ENCODE results near the gene MEF2D.

The MEF2D gene

GRCh38 chr1:156500543-156500792 lies at the start of gene MEF2D:
Gene MEF2D, minus strand, starts transcription at chr1:156500775. Its CDS starts 17,483 bp downstream, at chr1:156483292.
- TF ChIP-seq TEAD4 (IDR thresholded peaks at IDR 0.05) (no peak), YY1 (IDR thresholded peaks at IDR 0.05; ENCODE audit: low read depth) (no peak), CREB1 (IDR thresholded peaks at IDR 0.05; ENCODE audit: low read depth) (no peak), MAX (IDR thresholded peaks at IDR 0.05) (no peak), USF1 (IDR thresholded peaks at IDR 0.05) (no peak), EP300 (IDR thresholded peaks at IDR 0.05; ENCODE audit: borderline replicate concordance) (no peak), ZBTB7A (IDR thresholded peaks at IDR 0.05; ENCODE audit: low read depth) (no peak), EGR1 (IDR thresholded peaks at IDR 0.05) (no peak), REST (IDR thresholded peaks at IDR 0.05; ENCODE audit: low read depth) (no peak), TAF1 (IDR thresholded peaks at IDR 0.05; ENCODE audit: low read depth) (no peak), FOXM1 (IDR thresholded peaks at IDR 0.05; ENCODE audit: borderline replicate concordance, low read depth) (no peak), NFIC (IDR thresholded peaks at IDR 0.05) (no peak), RAD21 (IDR thresholded peaks at IDR 0.05; ENCODE audit: low read depth) (no peak), TCF12 (IDR thresholded peaks at IDR 0.05; ENCODE audit: low read depth) (no peak), CEBPB (IDR thresholded peaks at IDR 0.05) (no peak)

- TF ChIP-seq CEBPB (IDR thresholded peaks at IDR 0.05) (no peak), REST (IDR thresholded peaks at IDR 0.05; ENCODE audit: low read depth) (no peak), EP300 (IDR thresholded peaks at IDR 0.05; ENCODE audit: borderline replicate concordance) (no peak), TEAD4 (IDR thresholded peaks at IDR 0.05) (no peak), TAF1 (IDR thresholded peaks at IDR 0.05; ENCODE audit: low read depth) (no peak), EGR1 (IDR thresholded peaks at IDR 0.05) (no peak), NFIC (IDR thresholded peaks at IDR 0.05) (no peak), ZBTB7A (IDR thresholded peaks at IDR 0.05; ENCODE audit: low read depth) (no peak), RAD21 (IDR thresholded peaks at IDR 0.05; ENCODE audit: low read depth) (no peak), TCF12 (IDR thresholded peaks at IDR 0.05; ENCODE audit: low read depth) (no peak), MAX (IDR thresholded peaks at IDR 0.05) (no peak), FOXM1 (IDR thresholded peaks at IDR 0.05; ENCODE audit: borderline replicate concordance, low read depth) (no peak), USF1 (IDR thresholded peaks at IDR 0.05) (no peak), CREB1 (IDR thresholded peaks at IDR 0.05; ENCODE audit: low read depth) (no peak), YY1 (IDR thresholded peaks at IDR 0.05; ENCODE audit: low read depth) (no peak)
Measured at GRCh38 chr1:156550346-156550745, 49.8 kb upstream of the MEF2D start.

- TF ChIP-seq NFIC (IDR thresholded peaks at IDR 0.05): no peak
- TF ChIP-seq USF1 (IDR thresholded peaks at IDR 0.05): no peak
- TF ChIP-seq TEAD4 (IDR thresholded peaks at IDR 0.05): no peak
- TF ChIP-seq MAX (IDR thresholded peaks at IDR 0.05): no peak
- TF ChIP-seq TAF1 (IDR thresholded peaks at IDR 0.05; ENCODE audit: low read depth): no peak
- no peak for TF ChIP-seq TCF12 (IDR thresholded peaks at IDR 0.05; ENCODE audit: low read depth)
- TF ChIP-seq CEBPB (IDR thresholded peaks at IDR 0.05): no peak
- TF ChIP-seq ZBTB7A (IDR thresholded peaks at IDR 0.05; ENCODE audit: low read depth): no peak
- TF ChIP-seq RAD21 (IDR thresholded peaks at IDR 0.05; ENCODE audit: low read depth): no peak
- TF ChIP-seq CREB1 (IDR thresholded peaks at IDR 0.05; ENCODE audit: low read depth): no peak
- TF ChIP-seq EGR1 (IDR thresholded peaks at IDR 0.05): no peak
- TF ChIP-seq EP300 (IDR thresholded peaks at IDR 0.05; ENCODE audit: borderline replicate concordance): no peak
- TF ChIP-seq REST (IDR thresholded peaks at IDR 0.05; ENCODE audit: low read depth): no peak
- TF ChIP-seq YY1 (IDR thresholded peaks at IDR 0.05; ENCODE audit: low read depth): no peak
Measured at GRCh38 chr1:156549831-156550230, 49.3 kb upstream of the MEF2D start.

GRCh38 chr1:156549390-156549789 lies 48.8 kb upstream of the MEF2D start:
- TF ChIP-seq TAF1 (IDR thresholded peaks at IDR 0.05; ENCODE audit: low read depth) (no peak), EP300 (IDR thresholded peaks at IDR 0.05; ENCODE audit: borderline replicate concordance) (no peak), TCF12 (IDR thresholded peaks at IDR 0.05; ENCODE audit: low read depth) (no peak), REST (IDR thresholded peaks at IDR 0.05; ENCODE audit: low read depth) (no peak), USF1 (IDR thresholded peaks at IDR 0.05) (no peak), MAX (IDR thresholded peaks at IDR 0.05) (no peak), TEAD4 (IDR thresholded peaks at IDR 0.05) (no peak), YY1 (IDR thresholded peaks at IDR 0.05; ENCODE audit: low read depth) (no peak), ZBTB7A (IDR thresholded peaks at IDR 0.05; ENCODE audit: low read depth) (no peak)
